Ascending aorta (tissue), 2 donors: ENCODE data around the gene SLC48A1. TPM values are rescaled to one million over a fixed set of nuclear protein-coding genes. Genes with fewer than 3 reads are reported as not detected.
A peak's percentile ranks its signal among the peaks of the same experiment; 100 is the strongest.

Source experiments
- DNase-seq, 2 donors: peaks; one replicate each; pipeline ENCODE4 v3.0.0-alpha.2; 2019; ENCODE audit warnings: low spot score in 2 of 2
- H3K27ac ChIP-seq, 2 donors: fragments of 200-600 bp; sonication (generic); one replicate each; pipeline ENCODE4 v1.5.1; 2016 to 2017; ENCODE audit warnings: mild to moderate bottlenecking in 1 of 2
- H3K27me3 ChIP-seq: fragments of 200-600 bp; sonication (generic); one replicate; pipeline ENCODE4 v1.5.1; 2017
- H3K36me3 ChIP-seq, 2 donors: fragments of 200-600 bp; sonication (generic); one replicate each; pipeline ENCODE4 v1.5.1; 2016
- H3K4me1 ChIP-seq, 2 donors: fragments of 200-600 bp; sonication (generic); one replicate each; pipeline ENCODE4 v1.5.1; 2016 to 2017; ENCODE audit warnings: mild to moderate bottlenecking in 1 of 2
- H3K4me3 ChIP-seq, 2 donors: fragments of 200-600 bp; sonication (generic); one replicate each; pipeline ENCODE4 v1.5.1; 2016 to 2017; ENCODE audit warnings: mild to moderate bottlenecking in 1 of 2
- H3K9me3 ChIP-seq, 2 donors: fragments of 200-600 bp; sonication (generic); one replicate each; pipeline ENCODE4 v1.5.1; 2016
- intact Hi-C: fragments of 100-400 bp; cut with DNase I; formaldehyde crosslinking; loops from one replicate; pipeline ENCODE4 v1.15.1; 2023
- total RNA-seq: library from RNA; depleted of rRNA; stranded (reverse); fragments of >200 nt; gene quantifications from one replicate; pipeline ENCODE4 v1.1.0, GENCODE V29; 2016
- TF ChIP-seq, protein P1 (sequence below), 3 experiments: fragments of 200-600 bp in 2 of 3; fragments of 450-650 bp in 1 of 3; sonication (generic) in 2 of 3; IDR thresholded peaks; one replicate each; pipeline ENCODE4 v1.5.1; 2016 to 2019; ENCODE audit warnings: antibody characterized with exemption in 3 of 3, mild to moderate bottlenecking in 1 of 3, moderate library complexity in 1 of 3

SLC48A1 gene
- total RNA-seq, 1 donor from 2014 or later = 144 TPM

- no peaks in the 10 kb centered on the region for H3K27me3 ChIP-seq
- DNase-seq = peak; percentile 62 to 94
Observed at GRCh38 chr12:47758834-47759690, 14.0 kb upstream of the SLC48A1 start, which contains the start of gene RAPGEF3. RAPGEF3 (minus strand) TSS chr12:47758880; CDS start chr12:47758556, 324 bp downstream.

DNA sequence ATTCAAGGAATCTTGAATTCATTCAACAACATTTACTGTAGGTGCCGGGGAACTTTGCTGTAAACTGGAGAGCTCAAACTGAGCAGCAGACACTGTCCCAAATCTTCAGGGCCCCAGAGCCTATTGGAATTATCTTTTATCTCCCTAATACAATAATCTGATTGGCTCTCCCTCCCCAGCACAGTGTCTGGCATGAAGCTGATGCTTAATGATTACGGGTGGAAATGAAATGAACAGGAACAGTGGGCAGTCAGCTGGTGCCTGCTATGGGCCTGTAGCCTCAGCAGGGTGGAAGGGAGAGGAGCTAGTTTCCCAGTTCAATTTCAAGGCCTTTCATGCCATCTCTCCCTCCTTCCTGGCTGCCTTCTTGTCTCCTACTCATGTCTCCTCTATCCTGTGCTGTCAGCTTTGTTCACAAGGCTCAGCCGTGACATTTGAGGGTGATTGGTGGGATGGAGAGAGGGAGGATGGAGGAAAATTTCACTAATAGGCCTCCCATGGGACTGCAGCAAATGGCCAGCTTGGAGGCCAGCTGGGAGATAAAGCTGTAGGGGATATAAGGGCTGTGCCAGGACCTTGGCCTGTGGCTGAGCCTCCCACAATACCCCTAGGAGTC is 10.1 kb upstream of the SLC48A1 start:
- no peaks in the 10 kb centered on the region for H3K9me3 ChIP-seq
- H3K36me3 ChIP-seq = no peaks in the 10 kb centered on the region
- peaks cover 4 to 15% of the 10 kb centered on the region in 2 donors for H3K4me1 ChIP-seq
- TF ChIP-seq, protein P1, sequence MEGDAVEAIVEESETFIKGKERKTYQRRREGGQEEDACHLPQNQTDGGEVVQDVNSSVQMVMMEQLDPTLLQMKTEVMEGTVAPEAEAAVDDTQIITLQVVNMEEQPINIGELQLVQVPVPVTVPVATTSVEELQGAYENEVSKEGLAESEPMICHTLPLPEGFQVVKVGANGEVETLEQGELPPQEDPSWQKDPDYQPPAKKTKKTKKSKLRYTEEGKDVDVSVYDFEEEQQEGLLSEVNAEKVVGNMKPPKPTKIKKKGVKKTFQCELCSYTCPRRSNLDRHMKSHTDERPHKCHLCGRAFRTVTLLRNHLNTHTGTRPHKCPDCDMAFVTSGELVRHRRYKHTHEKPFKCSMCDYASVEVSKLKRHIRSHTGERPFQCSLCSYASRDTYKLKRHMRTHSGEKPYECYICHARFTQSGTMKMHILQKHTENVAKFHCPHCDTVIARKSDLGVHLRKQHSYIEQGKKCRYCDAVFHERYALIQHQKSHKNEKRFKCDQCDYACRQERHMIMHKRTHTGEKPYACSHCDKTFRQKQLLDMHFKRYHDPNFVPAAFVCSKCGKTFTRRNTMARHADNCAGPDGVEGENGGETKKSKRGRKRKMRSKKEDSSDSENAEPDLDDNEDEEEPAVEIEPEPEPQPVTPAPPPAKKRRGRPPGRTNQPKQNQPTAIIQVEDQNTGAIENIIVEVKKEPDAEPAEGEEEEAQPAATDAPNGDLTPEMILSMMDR (IDR thresholded peaks at IDR 0.05) = no peak
- no peaks in the 10 kb centered on the region for H3K27me3 ChIP-seq
- DNase-seq = no peak
- H3K4me3 ChIP-seq = no peak overlapping the region
- no peak overlapping the region for H3K27ac ChIP-seq
- intact Hi-C loops = no loop called here

More at GRCh38 chr12:47758834-47759690, 14.0 kb upstream of the SLC48A1 start, which contains the start of gene RAPGEF3:
- Histone ChIP-seq H3K9me3 (no peaks in the 10 kb centered on the region), H3K4me3 (peak within 1 kb of the TSS; percentile 80 to 81), H3K27ac (peak within 1 kb of the TSS; percentile 87 to 94), H3K4me1 (peaks cover 18 to 38% of the 10 kb centered on the region in 2 donors), H3K36me3 (no peaks in the 10 kb centered on the region)
- TF ChIP-seq, protein P1 (IDR thresholded peaks at IDR 0.05) = peak; percentile 32 to 39 (median 33)
- intact Hi-C loops = no loop called here

DNA sequence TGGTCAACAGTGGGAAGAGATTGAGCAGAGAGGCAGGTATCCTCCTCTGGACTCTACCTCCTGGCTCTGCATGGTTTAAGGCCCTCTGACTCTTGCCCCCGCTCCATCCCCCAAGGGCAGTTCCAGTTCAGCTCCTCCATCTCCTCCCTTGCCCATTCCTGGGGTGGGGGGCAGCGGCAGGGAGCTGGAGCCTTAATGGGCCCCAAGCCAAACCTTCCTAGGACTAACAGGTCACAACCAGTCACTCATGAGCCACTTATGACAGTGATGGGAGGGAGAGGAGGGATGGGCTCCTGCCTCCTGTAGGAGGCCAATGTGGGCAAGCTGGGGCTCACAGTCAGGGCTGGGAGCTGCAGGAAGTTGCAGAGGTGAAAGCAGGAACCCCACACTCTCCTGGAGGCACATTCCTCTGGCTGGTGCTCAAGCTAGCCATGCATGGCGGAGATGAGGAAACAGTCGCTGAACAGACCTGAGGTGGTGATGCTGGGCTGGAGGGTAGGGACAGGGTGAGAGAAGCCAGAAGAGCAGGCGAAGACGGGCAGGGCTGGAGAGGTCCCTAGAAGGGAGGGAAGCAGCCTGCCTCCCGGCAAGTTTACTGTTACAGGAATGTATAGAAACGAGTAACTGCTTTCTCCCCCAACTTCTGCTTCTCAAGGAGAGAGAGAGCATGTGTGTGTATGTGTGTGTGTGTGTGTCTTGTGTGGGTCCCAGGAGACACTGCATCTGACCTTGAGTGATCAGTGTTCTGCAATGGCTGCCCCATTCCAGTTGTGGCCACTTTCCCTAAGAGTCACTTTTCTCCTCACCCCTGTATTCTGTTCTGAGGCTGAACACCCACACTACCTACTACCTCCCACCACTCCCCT is 9.3 kb upstream of the SLC48A1 start:
- intact Hi-C loops = no loop called here
- H3K9me3 ChIP-seq = no peaks in the 10 kb centered on the region
- peak overlapping the region in 1 of 2 donors; percentile 16 for H3K27ac ChIP-seq

DNA sequence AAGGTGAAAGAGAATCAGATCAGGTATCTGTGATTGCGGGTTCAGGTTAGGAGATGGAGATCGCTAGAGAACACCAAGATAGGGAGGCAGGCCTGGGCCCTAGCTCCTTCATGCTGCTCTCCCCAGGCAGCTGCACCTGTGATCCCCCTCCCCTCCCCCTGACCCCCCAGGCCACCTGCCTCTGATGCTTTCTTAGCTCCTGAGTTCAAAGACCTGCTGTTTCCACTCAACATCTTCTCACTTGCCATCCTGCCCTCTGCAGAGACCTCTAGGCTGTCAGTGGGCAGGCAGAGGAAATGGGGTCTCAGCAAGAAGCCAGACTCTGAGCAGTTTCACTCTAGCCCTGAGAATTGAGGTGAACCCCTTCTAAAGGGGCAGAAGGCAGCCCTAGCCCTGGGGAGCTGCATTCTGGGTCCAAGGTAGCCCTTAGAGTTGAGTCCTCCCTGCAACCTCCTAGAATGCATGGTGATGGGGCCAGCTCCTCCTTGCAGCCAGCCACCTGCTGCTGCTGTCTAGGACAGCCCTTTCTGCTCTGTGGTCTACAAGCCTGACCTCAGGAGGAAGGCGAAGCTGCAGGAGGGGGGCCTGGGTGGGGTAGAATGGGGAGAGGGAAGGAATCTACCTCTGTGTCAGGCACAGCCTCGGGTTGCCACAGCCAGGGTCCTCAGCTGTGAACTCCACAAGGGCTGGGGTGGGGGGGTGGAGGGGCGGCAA is 6.4 kb upstream of the SLC48A1 start:
- TF ChIP-seq, protein P1 (IDR thresholded peaks at IDR 0.05) = no peak
- H3K4me1 ChIP-seq = peaks cover 0 to 8% of the 10 kb centered on the region in 2 donors
- intact Hi-C loops = loop anchor here (1.0 kb wide), 2 partner anchors 24 to 51 kb away; no protein-coding TSS in a partner anchor
- DNase-seq = no peak
- no peaks in the 10 kb centered on the region for H3K36me3 ChIP-seq
- no peaks in the 10 kb centered on the region for H3K9me3 ChIP-seq
- H3K27ac ChIP-seq = no peak overlapping the region
- no peaks in the 10 kb centered on the region for H3K27me3 ChIP-seq
- no peak overlapping the region for H3K4me3 ChIP-seq

More for the DNA sequence above, 9.3 kb upstream of the SLC48A1 start:
- no peaks in the 10 kb centered on the region for H3K36me3 ChIP-seq
- no peak overlapping the region for H3K4me3 ChIP-seq
- TF ChIP-seq, protein P1 (IDR thresholded peaks at IDR 0.05) = no peak
- no peak for DNase-seq
- H3K4me1 ChIP-seq = peaks cover 0 to 15% of the 10 kb centered on the region in 2 donors
- no peaks in the 10 kb centered on the region for H3K27me3 ChIP-seq
